WERI-Rb-1 (cell line): Measurements from ENCODE around the gene FTL.

Source experiments
- DNase-seq: peaks from one replicate; pipeline ENCODE4 v3.0.0-alpha.2; 2020
- H3K27ac ChIP-seq: fragments of 250-450 bp; sonication (Bioruptor Pico); 2 replicates; pipeline ENCODE4 v1.5.1; 2020; ENCODE audit warnings: mild to moderate bottlenecking, moderate library complexity
- H3K27me3 ChIP-seq: fragments of 250-450 bp; sonication (Bioruptor Pico); 2 replicates; pipeline ENCODE4 v1.5.1; 2021; ENCODE audit warnings: mild to moderate bottlenecking, low read depth, moderate library complexity; ENCODE audit not compliant: insufficient read depth, severe bottlenecking
- H3K36me3 ChIP-seq: fragments of 250-450 bp; sonication (Bioruptor Pico); 2 replicates; pipeline ENCODE4 v1.5.1; 2020; ENCODE audit warnings: mild to moderate bottlenecking, moderate library complexity
- H3K4me3 ChIP-seq: 2 replicates; pipeline ENCODE4 v1.5.1; 2011; ENCODE audit warnings: low read depth, mild to moderate bottlenecking, control low read depth, low read length
- H3K9me3 ChIP-seq: fragments of 250-450 bp; sonication (Bioruptor Pico); 2 replicates; pipeline ENCODE4 v1.5.1; 2021; ENCODE audit warnings: mild to moderate bottlenecking, moderate library complexity; ENCODE audit not compliant: severe bottlenecking
- TF ChIP-seq, protein P1 (sequence below): IDR thresholded peaks from 2 replicates; pipeline ENCODE4 v1.5.1; 2011; ENCODE audit warnings: low read depth, mild to moderate bottlenecking, control low read depth, inconsistent platforms, low read length

The FTL gene

DNA sequence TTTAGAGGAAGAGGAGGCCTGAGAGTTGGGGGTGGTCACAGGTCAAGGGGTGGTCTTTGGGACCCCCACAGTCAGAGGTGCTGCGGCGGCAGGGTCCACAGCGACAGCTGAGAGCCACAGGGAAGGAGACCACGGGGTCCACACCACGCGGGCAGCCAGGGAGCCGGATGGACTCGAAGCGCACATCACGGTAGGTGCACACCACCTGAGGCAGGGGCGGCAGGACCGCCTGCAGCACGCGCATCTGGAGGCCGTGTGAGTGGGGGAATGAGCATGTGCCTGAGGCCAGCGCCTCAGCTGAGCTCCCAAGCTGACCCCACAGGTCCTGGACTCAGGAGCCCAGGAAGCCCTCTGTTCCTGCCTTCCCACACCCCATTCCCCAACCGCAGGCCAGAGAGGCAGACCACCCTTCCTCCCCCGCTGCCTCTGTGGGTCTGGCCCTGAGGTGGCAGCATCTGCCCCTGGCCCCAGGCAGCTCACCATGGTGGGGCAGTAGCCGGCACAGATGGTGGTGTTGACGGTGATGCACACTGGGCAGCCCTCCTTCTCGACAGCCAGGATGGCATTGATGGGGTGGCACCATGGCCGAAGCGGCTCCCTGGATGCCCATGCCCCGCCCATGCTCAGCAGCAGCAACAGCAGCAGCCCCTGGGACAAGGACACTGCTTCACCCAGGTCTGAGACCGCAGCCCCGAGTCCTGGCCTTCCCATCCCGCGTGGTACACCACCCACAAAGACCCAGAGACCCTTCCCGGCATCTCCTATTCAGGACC, 51.1 kb downstream of the FTL start:
- Histone ChIP-seq H3K36me3 (peaks cover 45% of the 10 kb centered on the region), H3K4me3 (no peak overlapping the region), H3K27ac (no peak overlapping the region), H3K9me3 (no peaks in the 10 kb centered on the region), H3K27me3 (no peaks in the 10 kb centered on the region)
- no peak for DNase-seq
- TF ChIP-seq, protein P1, sequence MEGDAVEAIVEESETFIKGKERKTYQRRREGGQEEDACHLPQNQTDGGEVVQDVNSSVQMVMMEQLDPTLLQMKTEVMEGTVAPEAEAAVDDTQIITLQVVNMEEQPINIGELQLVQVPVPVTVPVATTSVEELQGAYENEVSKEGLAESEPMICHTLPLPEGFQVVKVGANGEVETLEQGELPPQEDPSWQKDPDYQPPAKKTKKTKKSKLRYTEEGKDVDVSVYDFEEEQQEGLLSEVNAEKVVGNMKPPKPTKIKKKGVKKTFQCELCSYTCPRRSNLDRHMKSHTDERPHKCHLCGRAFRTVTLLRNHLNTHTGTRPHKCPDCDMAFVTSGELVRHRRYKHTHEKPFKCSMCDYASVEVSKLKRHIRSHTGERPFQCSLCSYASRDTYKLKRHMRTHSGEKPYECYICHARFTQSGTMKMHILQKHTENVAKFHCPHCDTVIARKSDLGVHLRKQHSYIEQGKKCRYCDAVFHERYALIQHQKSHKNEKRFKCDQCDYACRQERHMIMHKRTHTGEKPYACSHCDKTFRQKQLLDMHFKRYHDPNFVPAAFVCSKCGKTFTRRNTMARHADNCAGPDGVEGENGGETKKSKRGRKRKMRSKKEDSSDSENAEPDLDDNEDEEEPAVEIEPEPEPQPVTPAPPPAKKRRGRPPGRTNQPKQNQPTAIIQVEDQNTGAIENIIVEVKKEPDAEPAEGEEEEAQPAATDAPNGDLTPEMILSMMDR = no peak
